Uterus (tissue), 4 donors: Measurements from ENCODE around the gene ZBTB33. TPM values are rescaled to one million over a fixed set of nuclear protein-coding genes. Genes with fewer than 3 reads are reported as not detected.
A peak's percentile ranks its signal among the peaks of the same experiment; 100 is the strongest.

Source experiments
- DNase-seq, 2 donors: peaks; one replicate each; pipeline ENCODE4 v3.0.0-alpha.2; 2019 to 2020
- H3K27ac ChIP-seq, 2 donors: fragments of 200-600 bp; sonication (generic); 1 replicate in 1 of 2; 2 replicates in 1 of 2; pipeline ENCODE4 v1.5.1; 2016 to 2018
- H3K27me3 ChIP-seq, 2 donors: fragments of 200-600 bp; sonication (generic); one replicate each; pipeline ENCODE4 v1.5.1; 2018 to 2019; ENCODE audit warnings: control low read depth in 1 of 2
- H3K36me3 ChIP-seq, 2 donors: fragments of 200-600 bp; sonication (generic); one replicate each; pipeline ENCODE4 v1.5.1; 2019; ENCODE audit warnings: control low read depth in 1 of 2
- H3K4me1 ChIP-seq, 2 donors: fragments of 200-600 bp; sonication (generic); one replicate each; pipeline ENCODE4 v1.5.1; 2018 to 2019; ENCODE audit warnings: control low read depth in 1 of 2
- H3K4me3 ChIP-seq, 2 donors: fragments of 200-600 bp; sonication (generic); 1 replicate in 1 of 2; 2 replicates in 1 of 2; pipeline ENCODE4 v1.5.1; 2018 to 2019; ENCODE audit warnings: mild to moderate bottlenecking in 1 of 2
- H3K9me3 ChIP-seq, 2 donors: fragments of 200-600 bp; sonication (generic); one replicate each; pipeline ENCODE4 v1.5.1; 2019; ENCODE audit warnings: control low read depth in 1 of 2
- CTCF ChIP-seq, 4 experiments: fragments of 200-600 bp in 2 of 4; fragments of 450-650 bp in 2 of 4; sonication (generic) in 2 of 4; IDR thresholded peaks; one replicate each; pipeline ENCODE4 v1.5.1; 2016 to 2019; ENCODE audit warnings: antibody characterized with exemption in 4 of 4, mild to moderate bottlenecking in 2 of 4, moderate library complexity in 1 of 4
- POLR2A ChIP-seq, 2 donors: fragments of 450-650 bp; IDR thresholded peaks; one replicate each; pipeline ENCODE4 v1.6.1; 2016; ENCODE audit warnings: antibody characterized with exemption in 2 of 2, mild to moderate bottlenecking in 1 of 2, moderate library complexity in 1 of 2
- intact Hi-C: fragments of 100-400 bp; cut with DNase I; formaldehyde crosslinking; loops from one replicate; pipeline ENCODE4 v1.15.1; 2023; ENCODE audit warnings: low total_unique reads
- total RNA-seq, 4 donors: library from RNA; depleted of rRNA in 3 of 4; stranded (reverse); fragments of >200 nt in 3 of 4; gene quantifications; one replicate each; pipeline versions ENCODE4 v1.1.0 to v1.2.4, GENCODE V29; 2014 to 2023
- donor health status: DM: yes; HTN: yes; CAD: no.

The ZBTB33 gene
- 10 to 100 TPM in 3 of 4 donors, 1 to 10 TPM in 1; 7.6 to 32.4 (median 12.7) TPM for total RNA-seq

GRCh38 chrX:120250522-120251271 is at the start of gene ZBTB33:
Gene ZBTB33 (plus strand): TSS chrX:120250812. CDS start chrX:120253416, 2,604 bp downstream.
- intact Hi-C loops = no loop called here
- Histone ChIP-seq H3K36me3 (no peaks in the 10 kb centered on the region), H3K9me3 (no peaks in the 10 kb centered on the region), H3K27me3 (no peaks in the 10 kb centered on the region), H3K4me1 (no peaks in the 10 kb centered on the region), H3K4me3 (peak within 1 kb of the TSS; percentile 53 to 56), H3K27ac (peak within 1 kb of the TSS; percentile 90)
- DNase-seq = peak; percentile 90 to 91
- TF ChIP-seq CTCF (IDR thresholded peaks at IDR 0.05) = peak; percentile 63 to 77 (median 70)
- TF ChIP-seq POLR2A (IDR thresholded peaks at IDR 0.05) = peak; percentile 2 to 66

GRCh38 chrX:120200851-120201250 is 49.8 kb upstream of the ZBTB33 start:
- TF ChIP-seq CTCF (IDR thresholded peaks at IDR 0.05) (no peak), POLR2A (IDR thresholded peaks at IDR 0.05) (no peak)
- no peaks in the 10 kb centered on the region for H3K9me3 ChIP-seq
- H3K4me3 ChIP-seq = no peak overlapping the region
- H3K27ac ChIP-seq = no peak overlapping the region
- DNase-seq = no peak
- H3K27me3 ChIP-seq = no peaks in the 10 kb centered on the region
- no peaks in the 10 kb centered on the region for H3K4me1 ChIP-seq
- intact Hi-C loops = no loop called here
- no peaks in the 10 kb centered on the region for H3K36me3 ChIP-seq

- DNase-seq = no peak
- Histone ChIP-seq H3K27ac (no peak overlapping the region), H3K4me1 (no peaks in the 10 kb centered on the region), H3K9me3 (no peaks in the 10 kb centered on the region), H3K27me3 (no peaks in the 10 kb centered on the region), H3K4me3 (no peak overlapping the region), H3K36me3 (no peaks in the 10 kb centered on the region)
- intact Hi-C loops = no loop called here
- TF ChIP-seq CTCF (IDR thresholded peaks at IDR 0.05) (no peak), POLR2A (IDR thresholded peaks at IDR 0.05) (no peak)
Measured at GRCh38 chrX:120205816-120206753, 44.5 kb upstream of the ZBTB33 start.

GRCh38 chrX:120207009-120207605 is 43.5 kb upstream of the ZBTB33 start:
- no peak for DNase-seq
- no peaks in the 10 kb centered on the region for H3K9me3 ChIP-seq
- no peaks in the 10 kb centered on the region for H3K27me3 ChIP-seq
- no peak overlapping the region for H3K27ac ChIP-seq
- H3K36me3 ChIP-seq = no peaks in the 10 kb centered on the region
- no peaks in the 10 kb centered on the region for H3K4me1 ChIP-seq
- TF ChIP-seq CTCF (IDR thresholded peaks at IDR 0.05) = no peak
- TF ChIP-seq POLR2A (IDR thresholded peaks at IDR 0.05) = no peak
- intact Hi-C loops = no loop called here
- no peak overlapping the region for H3K4me3 ChIP-seq
